Astrocyte (in vitro differentiated cells and primary cell): ENCODE results near the gene PPP2R2D. TPM values are rescaled to one million over a fixed set of nuclear protein-coding genes. Genes with fewer than 3 reads are reported as not detected.
A peak's percentile ranks its signal among the peaks of the same experiment; 100 is the strongest.

Source experiments
- DNase-seq: peaks from one replicate; pipeline ENCODE4 v3.0.0-alpha.2; 2010; ENCODE audit warnings: low read depth
- FAIRE-seq: peaks from 2 replicates; lab custom pipeline; 2011; peaks lifted over from hg19 to GRCh38; lab: Jason Lieb, UNC
- H2AFZ ChIP-seq: 2 replicates; pipeline ENCODE4 v1.6.0; 2012; ENCODE audit warnings: low read depth, low read length, inconsistent platforms
- H3K27ac ChIP-seq: 2 replicates; pipeline ENCODE4 v1.5.1; 2011; ENCODE audit warnings: low read depth, low read length, inconsistent platforms
- H3K27me3 ChIP-seq: 2 replicates; pipeline ENCODE4 v1.6.0; 2011; ENCODE audit warnings: low read length, inconsistent platforms; ENCODE audit not compliant: insufficient read depth
- H3K36me3 ChIP-seq: 2 replicates; pipeline ENCODE4 v1.5.1; 2011; ENCODE audit warnings: low read length, inconsistent platforms; ENCODE audit not compliant: insufficient read depth
- H3K4me1 ChIP-seq: 2 replicates; pipeline ENCODE4 v1.5.1; 2011; ENCODE audit warnings: low read length, inconsistent platforms; ENCODE audit not compliant: insufficient read depth
- H3K4me2 ChIP-seq: 2 replicates; pipeline ENCODE4 v1.6.0; 2012; ENCODE audit warnings: low read length, inconsistent platforms
- H3K4me3 ChIP-seq: 2 replicates; pipeline ENCODE4 v1.5.1; 2011; ENCODE audit warnings: low read depth, mild to moderate bottlenecking, low read length, inconsistent platforms; ENCODE audit not compliant: insufficient read depth
- H3K79me2 ChIP-seq: 2 replicates; pipeline ENCODE4 v1.6.0; 2012; ENCODE audit warnings: mild to moderate bottlenecking, low read length, inconsistent platforms; ENCODE audit not compliant: insufficient read depth
- H3K9ac ChIP-seq: 2 replicates; pipeline ENCODE4 v1.6.0; 2012; ENCODE audit warnings: mild to moderate bottlenecking, low read length, inconsistent platforms
- H3K9me3 ChIP-seq: 2 replicates; pipeline ENCODE4 v1.5.1; 2012; ENCODE audit warnings: low read depth, mild to moderate bottlenecking, low read length, inconsistent platforms; ENCODE audit not compliant: insufficient read depth
- H4K20me1 ChIP-seq: 2 replicates; pipeline ENCODE4 v1.6.0; 2012; ENCODE audit warnings: low read length, inconsistent platforms; ENCODE audit not compliant: insufficient read depth
- H3K27ac Mint-ChIP-seq: one replicate; pipeline ENCODE4 v1.8.0; 2021; ENCODE audit warnings: mild to moderate bottlenecking, mixed read lengths; ENCODE audit not compliant: unreplicated experiment
- H3K27me3 Mint-ChIP-seq: one replicate; pipeline ENCODE4 v1.8.0; 2021; ENCODE audit warnings: low read depth, mixed read lengths; ENCODE audit not compliant: unreplicated experiment
- H3K36me3 Mint-ChIP-seq: one replicate; pipeline ENCODE4 v1.8.0; 2021; ENCODE audit warnings: low read depth, mixed read lengths; ENCODE audit not compliant: unreplicated experiment
- H3K4me1 Mint-ChIP-seq: one replicate; pipeline ENCODE4 v1.8.0; 2021; ENCODE audit warnings: low read depth, mixed read lengths; ENCODE audit not compliant: unreplicated experiment
- H3K4me3 Mint-ChIP-seq: one replicate; pipeline ENCODE4 v1.8.0; 2021; ENCODE audit warnings: mild to moderate bottlenecking, moderate library complexity, mixed read lengths; ENCODE audit not compliant: unreplicated experiment
- H3K9me3 Mint-ChIP-seq: one replicate; pipeline ENCODE4 v1.8.0; 2021; ENCODE audit warnings: mild to moderate bottlenecking, mixed read lengths; ENCODE audit not compliant: unreplicated experiment
- CTCF ChIP-seq: IDR thresholded peaks from 2 replicates; pipeline ENCODE4 v1.5.1; 2011; ENCODE audit warnings: low read depth, mild to moderate bottlenecking, inconsistent platforms, low read length, moderate library complexity; ENCODE audit not compliant: insufficient read depth
- EZH2 ChIP-seq: IDR thresholded peaks from 2 replicates; pipeline ENCODE4 v1.6.1; 2012; ENCODE audit warnings: mild to moderate bottlenecking, low read length, inconsistent platforms; ENCODE audit not compliant: insufficient read depth
- total RNA-seq: library from RNA; stranded (reverse); gene quantifications from 2 replicates; pipeline ENCODE4 v1.2.1, GENCODE V29; 2021

The PPP2R2D gene
- total RNA-seq, 1 donor from 2014 or later, result 32.5 TPM

- FAIRE-seq, result no peak
- H2AFZ ChIP-seq, result peak overlapping the region; percentile 60
Observed at GRCh38 chr10:131901181-131901829, 497 bp downstream of the PPP2R2D start.

GRCh38 chr10:131902211-131902610, 1.4 kb downstream of the PPP2R2D start:
- no peaks in the 10 kb centered on the region for H3K9me3 ChIP-seq
- peak overlapping the region; percentile 85 for H3K4me2 ChIP-seq
- peaks cover 53% of the 10 kb centered on the region for H4K20me1 ChIP-seq
- FAIRE-seq (no peak), DNase-seq (no peak)
- TF ChIP-seq CTCF (no peak), EZH2 (no peak)
- Mint-ChIP-seq H3K4me1 (peaks cover 21% of the 10 kb centered on the region), H3K36me3 (no peaks in the 10 kb centered on the region), H3K27me3 (peaks cover 17% of the 10 kb centered on the region), H3K9me3 (no peaks in the 10 kb centered on the region), H3K4me3 (peak overlapping the region; percentile 96), H3K27ac (peak overlapping the region; percentile 86)
- H3K27me3 ChIP-seq, result peaks cover 9% of the 10 kb centered on the region
- peaks cover 18% of the 10 kb centered on the region for H3K4me1 ChIP-seq
- no peaks in the 10 kb centered on the region for H3K36me3 ChIP-seq
- H3K4me3 ChIP-seq, result peak overlapping the region; percentile 62
- H3K79me2 ChIP-seq, result peaks cover 59% of the 10 kb centered on the region
- H3K9ac ChIP-seq, result peak overlapping the region; percentile 87
- no peak overlapping the region for H2AFZ ChIP-seq
- peak overlapping the region; percentile 65 for H3K27ac ChIP-seq

More at GRCh38 chr10:131901181-131901829, 497 bp downstream of the PPP2R2D start:
- peaks cover 17% of the 10 kb centered on the region for H3K27me3 Mint-ChIP-seq
- Histone ChIP-seq H3K27ac (peak overlapping the region; percentile 66), H3K79me2 (peaks cover 50% of the 10 kb centered on the region), H3K4me1 (peaks cover 18% of the 10 kb centered on the region), H3K4me2 (peak overlapping the region; percentile 85), H3K27me3 (peaks cover 9% of the 10 kb centered on the region), H3K9me3 (no peaks in the 10 kb centered on the region), H4K20me1 (peaks cover 46% of the 10 kb centered on the region), H3K9ac (peak overlapping the region; percentile 87), H3K4me3 (peak overlapping the region; percentile 62), H3K36me3 (no peaks in the 10 kb centered on the region)
- H3K9me3 Mint-ChIP-seq, result no peaks in the 10 kb centered on the region
- no peaks in the 10 kb centered on the region for H3K36me3 Mint-ChIP-seq
- peaks cover 21% of the 10 kb centered on the region for H3K4me1 Mint-ChIP-seq
- peak overlapping the region; percentile 86 for H3K27ac Mint-ChIP-seq
- no peak for TF ChIP-seq CTCF
- no peak for TF ChIP-seq EZH2
- peak overlapping the region; percentile 96 for H3K4me3 Mint-ChIP-seq
- DNase-seq, result no peak

GRCh38 chr10:131902691-131903090, 1.9 kb downstream of the PPP2R2D start:
- Histone ChIP-seq H3K4me2 (peak overlapping the region; percentile 85), H3K9me3 (no peaks in the 10 kb centered on the region), H3K4me1 (peaks cover 18% of the 10 kb centered on the region), H3K4me3 (no peak overlapping the region), H3K9ac (peak overlapping the region; percentile 87), H4K20me1 (peaks cover 56% of the 10 kb centered on the region), H2AFZ (no peak overlapping the region), H3K27me3 (peaks cover 9% of the 10 kb centered on the region), H3K36me3 (peaks cover 1% of the 10 kb centered on the region), H3K27ac (no peak overlapping the region), H3K79me2 (peaks cover 62% of the 10 kb centered on the region)
- no peak for FAIRE-seq
- Mint-ChIP-seq H3K4me1 (peaks cover 21% of the 10 kb centered on the region), H3K4me3 (peak overlapping the region; percentile 96), H3K27ac (no peak overlapping the region), H3K27me3 (peaks cover 17% of the 10 kb centered on the region), H3K36me3 (no peaks in the 10 kb centered on the region), H3K9me3 (no peaks in the 10 kb centered on the region)
- TF ChIP-seq EZH2 (no peak), CTCF (no peak)
- DNase-seq, result no peak
